WTC11 (cell line): Measurements from ENCODE around the gene PTPN1.

Experiments
- FOXK1 ChIP-seq: sonication (generic); formaldehyde crosslinking; IDR thresholded peaks from 2 replicates; pipeline ENCODE4 v1.8.0; 2022; ENCODE audit warnings: mild to moderate bottlenecking, moderate library complexity, missing genetic modification reagents
- TF ChIP-seq, protein P1 (sequence below): fragments of 200-600 bp; IDR thresholded peaks from 2 replicates; pipeline ENCODE4 v1.8.0; 2022; ENCODE audit warnings: antibody characterized with exemption
- TF ChIP-seq, protein P2 (sequence below): sonication (generic); formaldehyde crosslinking; IDR thresholded peaks from 2 replicates; pipeline ENCODE4 v1.8.1; 2023; ENCODE audit warnings: mild to moderate bottlenecking, missing genetic modification reagents, moderate library complexity
- TF ChIP-seq, protein P3 (sequence below): sonication (generic); formaldehyde crosslinking; IDR thresholded peaks from 2 replicates; pipeline ENCODE4 v1.8.1; 2023; ENCODE audit warnings: mild to moderate bottlenecking, missing genetic modification reagents

DNA sequence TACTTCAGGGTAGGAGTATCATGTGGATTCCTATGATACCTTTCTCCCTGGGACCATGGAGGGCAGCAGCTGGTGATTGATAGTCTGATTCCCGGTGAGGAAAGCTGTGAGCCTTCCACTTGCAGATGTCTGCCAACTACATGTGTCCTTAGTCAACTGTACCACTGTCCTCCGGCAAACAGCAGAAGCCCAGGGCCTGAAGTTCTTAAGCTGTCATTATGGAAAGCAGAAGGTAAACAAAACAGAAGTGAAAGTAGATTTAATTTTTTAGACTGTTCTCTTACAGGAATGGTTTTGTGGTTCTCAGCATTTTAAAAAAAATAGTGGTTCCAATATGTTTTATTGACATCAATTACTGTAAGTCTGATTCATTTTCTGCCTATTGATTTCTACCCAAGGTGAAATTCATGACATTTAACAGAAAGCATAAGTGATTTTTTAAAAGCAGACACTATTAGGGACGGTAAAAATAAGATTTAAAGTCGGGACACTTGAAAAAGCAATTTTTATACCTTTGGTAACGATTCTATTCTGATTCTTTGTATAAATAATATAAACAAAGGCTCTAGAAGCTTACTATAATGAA, 36.6 kb downstream of the PTPN1 start:
- TF ChIP-seq, protein P1, sequence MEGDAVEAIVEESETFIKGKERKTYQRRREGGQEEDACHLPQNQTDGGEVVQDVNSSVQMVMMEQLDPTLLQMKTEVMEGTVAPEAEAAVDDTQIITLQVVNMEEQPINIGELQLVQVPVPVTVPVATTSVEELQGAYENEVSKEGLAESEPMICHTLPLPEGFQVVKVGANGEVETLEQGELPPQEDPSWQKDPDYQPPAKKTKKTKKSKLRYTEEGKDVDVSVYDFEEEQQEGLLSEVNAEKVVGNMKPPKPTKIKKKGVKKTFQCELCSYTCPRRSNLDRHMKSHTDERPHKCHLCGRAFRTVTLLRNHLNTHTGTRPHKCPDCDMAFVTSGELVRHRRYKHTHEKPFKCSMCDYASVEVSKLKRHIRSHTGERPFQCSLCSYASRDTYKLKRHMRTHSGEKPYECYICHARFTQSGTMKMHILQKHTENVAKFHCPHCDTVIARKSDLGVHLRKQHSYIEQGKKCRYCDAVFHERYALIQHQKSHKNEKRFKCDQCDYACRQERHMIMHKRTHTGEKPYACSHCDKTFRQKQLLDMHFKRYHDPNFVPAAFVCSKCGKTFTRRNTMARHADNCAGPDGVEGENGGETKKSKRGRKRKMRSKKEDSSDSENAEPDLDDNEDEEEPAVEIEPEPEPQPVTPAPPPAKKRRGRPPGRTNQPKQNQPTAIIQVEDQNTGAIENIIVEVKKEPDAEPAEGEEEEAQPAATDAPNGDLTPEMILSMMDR = no peak
- TF ChIP-seq, protein P2, sequence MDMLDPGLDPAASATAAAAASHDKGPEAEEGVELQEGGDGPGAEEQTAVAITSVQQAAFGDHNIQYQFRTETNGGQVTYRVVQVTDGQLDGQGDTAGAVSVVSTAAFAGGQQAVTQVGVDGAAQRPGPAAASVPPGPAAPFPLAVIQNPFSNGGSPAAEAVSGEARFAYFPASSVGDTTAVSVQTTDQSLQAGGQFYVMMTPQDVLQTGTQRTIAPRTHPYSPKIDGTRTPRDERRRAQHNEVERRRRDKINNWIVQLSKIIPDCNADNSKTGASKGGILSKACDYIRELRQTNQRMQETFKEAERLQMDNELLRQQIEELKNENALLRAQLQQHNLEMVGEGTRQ (CRISPR knock-in tag) = no peak
- TF ChIP-seq FOXK1 (CRISPR knock-in tag) = no peak
- TF ChIP-seq, protein P3, sequence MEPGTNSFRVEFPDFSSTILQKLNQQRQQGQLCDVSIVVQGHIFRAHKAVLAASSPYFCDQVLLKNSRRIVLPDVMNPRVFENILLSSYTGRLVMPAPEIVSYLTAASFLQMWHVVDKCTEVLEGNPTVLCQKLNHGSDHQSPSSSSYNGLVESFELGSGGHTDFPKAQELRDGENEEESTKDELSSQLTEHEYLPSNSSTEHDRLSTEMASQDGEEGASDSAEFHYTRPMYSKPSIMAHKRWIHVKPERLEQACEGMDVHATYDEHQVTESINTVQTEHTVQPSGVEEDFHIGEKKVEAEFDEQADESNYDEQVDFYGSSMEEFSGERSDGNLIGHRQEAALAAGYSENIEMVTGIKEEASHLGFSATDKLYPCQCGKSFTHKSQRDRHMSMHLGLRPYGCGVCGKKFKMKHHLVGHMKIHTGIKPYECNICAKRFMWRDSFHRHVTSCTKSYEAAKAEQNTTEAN (CRISPR knock-in tag) = no peak
